ENCODE measurements around the gene IGF1R.

The IGF1R gene

GRCh38 chr15:98893401-98893800 is 245.1 kb downstream of the IGF1R start:
- no peaks in the 10 kb centered on the region for H3K79me2 ChIP-seq (ENCODE audit: insufficient read depth, low read depth)

DNA sequence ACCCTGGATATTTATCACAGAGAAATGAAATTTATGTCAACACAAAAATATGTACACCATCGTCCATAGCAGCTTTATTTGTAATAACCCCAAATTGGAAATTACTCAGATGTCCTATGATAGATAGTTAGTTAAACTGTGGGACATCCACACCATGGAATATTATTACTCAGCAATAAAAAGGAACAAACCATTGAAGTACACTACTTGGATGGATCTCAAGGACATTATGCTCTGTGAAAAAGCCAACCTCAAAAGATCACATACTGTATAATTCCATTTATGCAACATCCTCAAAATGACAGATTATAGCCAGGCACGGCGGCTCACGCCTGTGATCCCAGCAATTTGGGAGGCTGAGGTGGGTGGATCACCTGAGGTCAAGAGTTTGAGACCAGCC is 246.0 kb downstream of the IGF1R start:
- H3K9ac ChIP-seq, result no peak overlapping the region
- no peak overlapping the region for H3K4me2 ChIP-seq
- no peak overlapping the region for H3K27ac ChIP-seq
- H3K4me1 ChIP-seq (ENCODE audit: low read depth, poor library complexity, severe bottlenecking), result no peaks in the 10 kb centered on the region
- H3K4me3 ChIP-seq (IDR thresholded peaks at IDR 0.05; ENCODE audit: insufficient read depth, low read depth, low read length), result no peak overlapping the region
- no peaks in the 10 kb centered on the region for H3K27me3 ChIP-seq (ENCODE audit: insufficient read depth, low read depth)
- no peak overlapping the region for H2AFZ ChIP-seq (ENCODE audit: low read depth)
- H3K36me3 ChIP-seq (ENCODE audit: insufficient read depth), result no peaks in the 10 kb centered on the region
- TF ChIP-seq, protein P1, sequence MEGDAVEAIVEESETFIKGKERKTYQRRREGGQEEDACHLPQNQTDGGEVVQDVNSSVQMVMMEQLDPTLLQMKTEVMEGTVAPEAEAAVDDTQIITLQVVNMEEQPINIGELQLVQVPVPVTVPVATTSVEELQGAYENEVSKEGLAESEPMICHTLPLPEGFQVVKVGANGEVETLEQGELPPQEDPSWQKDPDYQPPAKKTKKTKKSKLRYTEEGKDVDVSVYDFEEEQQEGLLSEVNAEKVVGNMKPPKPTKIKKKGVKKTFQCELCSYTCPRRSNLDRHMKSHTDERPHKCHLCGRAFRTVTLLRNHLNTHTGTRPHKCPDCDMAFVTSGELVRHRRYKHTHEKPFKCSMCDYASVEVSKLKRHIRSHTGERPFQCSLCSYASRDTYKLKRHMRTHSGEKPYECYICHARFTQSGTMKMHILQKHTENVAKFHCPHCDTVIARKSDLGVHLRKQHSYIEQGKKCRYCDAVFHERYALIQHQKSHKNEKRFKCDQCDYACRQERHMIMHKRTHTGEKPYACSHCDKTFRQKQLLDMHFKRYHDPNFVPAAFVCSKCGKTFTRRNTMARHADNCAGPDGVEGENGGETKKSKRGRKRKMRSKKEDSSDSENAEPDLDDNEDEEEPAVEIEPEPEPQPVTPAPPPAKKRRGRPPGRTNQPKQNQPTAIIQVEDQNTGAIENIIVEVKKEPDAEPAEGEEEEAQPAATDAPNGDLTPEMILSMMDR (conservative IDR thresholded peaks at IDR 0.05; ENCODE audit: low read depth, low read length), result no peak
- no peaks in the 10 kb centered on the region for H3K79me2 ChIP-seq (ENCODE audit: insufficient read depth, low read depth)
- no peaks in the 10 kb centered on the region for H4K20me1 ChIP-seq (ENCODE audit: insufficient read depth)

More at GRCh38 chr15:98893401-98893800, 245.1 kb downstream of the IGF1R start:
- TF ChIP-seq, protein P1 (conservative IDR thresholded peaks at IDR 0.05; ENCODE audit: low read depth, low read length), result no peak
- Histone ChIP-seq H3K4me2 (no peak overlapping the region), H3K9ac (no peak overlapping the region), H4K20me1 (ENCODE audit: insufficient read depth) (no peaks in the 10 kb centered on the region), H3K36me3 (ENCODE audit: insufficient read depth) (no peaks in the 10 kb centered on the region), H3K4me1 (ENCODE audit: low read depth, poor library complexity, severe bottlenecking) (no peaks in the 10 kb centered on the region), H2AFZ (ENCODE audit: low read depth) (no peak overlapping the region), H3K27ac (no peak overlapping the region), H3K4me3 (IDR thresholded peaks at IDR 0.05; ENCODE audit: insufficient read depth, low read depth, low read length) (no peak overlapping the region), H3K27me3 (ENCODE audit: insufficient read depth, low read depth) (no peaks in the 10 kb centered on the region)

GRCh38 chr15:98896002-98896721 is 247.8 kb downstream of the IGF1R start:
- Histone ChIP-seq H3K4me2 (no peak overlapping the region), H2AFZ (ENCODE audit: low read depth) (no peak overlapping the region), H3K27ac (no peak overlapping the region), H4K20me1 (ENCODE audit: insufficient read depth) (no peaks in the 10 kb centered on the region), H3K9ac (no peak overlapping the region), H3K79me2 (ENCODE audit: insufficient read depth, low read depth) (no peaks in the 10 kb centered on the region), H3K36me3 (ENCODE audit: insufficient read depth) (no peaks in the 10 kb centered on the region), H3K27me3 (ENCODE audit: insufficient read depth, low read depth) (no peaks in the 10 kb centered on the region), H3K4me3 (IDR thresholded peaks at IDR 0.05; ENCODE audit: insufficient read depth, low read depth, low read length) (no peak overlapping the region), H3K4me1 (ENCODE audit: low read depth, poor library complexity, severe bottlenecking) (no peaks in the 10 kb centered on the region)
- TF ChIP-seq, protein P1 (conservative IDR thresholded peaks at IDR 0.05; ENCODE audit: low read depth, low read length), result no peak

- Histone ChIP-seq H4K20me1 (ENCODE audit: insufficient read depth) (no peaks in the 10 kb centered on the region), H3K27ac (no peak overlapping the region), H3K36me3 (ENCODE audit: insufficient read depth) (no peaks in the 10 kb centered on the region), H3K9ac (no peak overlapping the region), H3K4me1 (ENCODE audit: low read depth, poor library complexity, severe bottlenecking) (no peaks in the 10 kb centered on the region), H3K4me3 (IDR thresholded peaks at IDR 0.05; ENCODE audit: insufficient read depth, low read depth, low read length) (no peak overlapping the region), H3K27me3 (ENCODE audit: insufficient read depth, low read depth) (no peaks in the 10 kb centered on the region), H3K4me2 (no peak overlapping the region), H2AFZ (ENCODE audit: low read depth) (no peak overlapping the region), H3K79me2 (ENCODE audit: insufficient read depth, low read depth) (no peaks in the 10 kb centered on the region)
- TF ChIP-seq, protein P1 (conservative IDR thresholded peaks at IDR 0.05; ENCODE audit: low read depth, low read length), result no peak
Observed at GRCh38 chr15:98896802-98897732, 248.7 kb downstream of the IGF1R start.

Data from KMS-11 (cell line).